ENCODE measurements around the gene TTC28. TPM values are rescaled to one million over a fixed set of nuclear protein-coding genes. Genes with fewer than 3 reads are reported as not detected.

Gene TTC28
- polyA plus RNA-seq, 1 donor from 2014 or later = 14.8 TPM

DNA sequence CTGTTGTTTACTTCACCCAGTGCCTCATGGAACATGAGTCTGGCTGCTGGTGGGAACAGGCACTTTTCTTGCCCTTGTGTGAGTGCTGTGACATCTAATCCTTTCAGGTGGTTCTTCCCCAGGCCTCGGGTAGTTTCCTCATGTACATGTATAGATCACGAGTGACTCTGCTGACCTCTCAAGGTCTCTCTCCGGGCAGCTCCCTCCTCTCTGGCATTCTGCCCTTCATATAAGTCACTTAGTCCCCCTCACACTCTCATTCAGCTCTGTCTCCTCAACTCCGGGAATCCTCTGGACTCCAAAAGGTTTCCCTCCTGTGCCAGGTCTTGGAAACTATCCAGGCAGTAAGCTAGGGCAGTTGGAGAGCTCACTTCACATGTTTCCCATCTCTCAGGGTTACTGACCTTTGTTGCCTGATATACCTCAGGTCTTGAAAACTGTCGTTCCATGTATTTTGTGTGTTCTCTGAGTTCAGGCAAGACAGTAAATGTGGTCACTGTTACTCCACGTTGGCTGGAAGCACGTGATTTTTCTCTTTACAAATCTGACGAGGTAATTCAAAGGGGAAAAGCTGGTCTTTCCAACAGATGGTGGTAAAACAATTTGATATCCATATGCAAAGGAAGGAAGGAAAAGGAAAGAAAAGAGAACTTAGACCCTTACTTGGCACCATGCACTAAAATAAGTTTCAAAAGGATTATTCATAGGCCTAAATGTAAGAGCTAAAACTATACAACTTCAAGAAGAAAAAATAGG, 720.1 kb downstream of the TTC28 start:
- H2AFZ ChIP-seq (ENCODE audit: low read depth, low read length) = no peak overlapping the region
- no peak overlapping the region for H3K9ac ChIP-seq (ENCODE audit: low read length)
- no peaks in the 10 kb centered on the region for H3K9me2 ChIP-seq (ENCODE audit: insufficient read depth, low read length)
- no peaks in the 10 kb centered on the region for H3F3A ChIP-seq (ENCODE audit: insufficient read depth, low read length, poor library complexity, severe bottlenecking)
- no peaks in the 10 kb centered on the region for H4K20me1 ChIP-seq (ENCODE audit: insufficient read depth)
- TF ChIP-seq MXI1 (conservative IDR thresholded peaks at IDR 0.05; ENCODE audit: poor library complexity, severe bottlenecking) (no peak), EZH2 (IDR thresholded peaks at IDR 0.05; ENCODE audit: borderline replicate concordance, insufficient read depth, low read length, poor library complexity, severe bottlenecking) (no peak), POLR2AphosphoS5 (IDR thresholded peaks at IDR 0.05) (no peak), RAD21 (conservative IDR thresholded peaks at IDR 0.05) (no peak), EP300 (conservative IDR thresholded peaks at IDR 0.05; ENCODE audit: poor library complexity, severe bottlenecking) (no peak), SMC3 (conservative IDR thresholded peaks at IDR 0.05; ENCODE audit: poor library complexity) (no peak), TAF1 (IDR thresholded peaks at IDR 0.05; ENCODE audit: low read depth) (no peak)
- TF ChIP-seq, protein P1, sequence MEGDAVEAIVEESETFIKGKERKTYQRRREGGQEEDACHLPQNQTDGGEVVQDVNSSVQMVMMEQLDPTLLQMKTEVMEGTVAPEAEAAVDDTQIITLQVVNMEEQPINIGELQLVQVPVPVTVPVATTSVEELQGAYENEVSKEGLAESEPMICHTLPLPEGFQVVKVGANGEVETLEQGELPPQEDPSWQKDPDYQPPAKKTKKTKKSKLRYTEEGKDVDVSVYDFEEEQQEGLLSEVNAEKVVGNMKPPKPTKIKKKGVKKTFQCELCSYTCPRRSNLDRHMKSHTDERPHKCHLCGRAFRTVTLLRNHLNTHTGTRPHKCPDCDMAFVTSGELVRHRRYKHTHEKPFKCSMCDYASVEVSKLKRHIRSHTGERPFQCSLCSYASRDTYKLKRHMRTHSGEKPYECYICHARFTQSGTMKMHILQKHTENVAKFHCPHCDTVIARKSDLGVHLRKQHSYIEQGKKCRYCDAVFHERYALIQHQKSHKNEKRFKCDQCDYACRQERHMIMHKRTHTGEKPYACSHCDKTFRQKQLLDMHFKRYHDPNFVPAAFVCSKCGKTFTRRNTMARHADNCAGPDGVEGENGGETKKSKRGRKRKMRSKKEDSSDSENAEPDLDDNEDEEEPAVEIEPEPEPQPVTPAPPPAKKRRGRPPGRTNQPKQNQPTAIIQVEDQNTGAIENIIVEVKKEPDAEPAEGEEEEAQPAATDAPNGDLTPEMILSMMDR (IDR thresholded peaks at IDR 0.05; ENCODE audit: poor library complexity, severe bottlenecking) = no peak
- TF ChIP-seq, protein P2, sequence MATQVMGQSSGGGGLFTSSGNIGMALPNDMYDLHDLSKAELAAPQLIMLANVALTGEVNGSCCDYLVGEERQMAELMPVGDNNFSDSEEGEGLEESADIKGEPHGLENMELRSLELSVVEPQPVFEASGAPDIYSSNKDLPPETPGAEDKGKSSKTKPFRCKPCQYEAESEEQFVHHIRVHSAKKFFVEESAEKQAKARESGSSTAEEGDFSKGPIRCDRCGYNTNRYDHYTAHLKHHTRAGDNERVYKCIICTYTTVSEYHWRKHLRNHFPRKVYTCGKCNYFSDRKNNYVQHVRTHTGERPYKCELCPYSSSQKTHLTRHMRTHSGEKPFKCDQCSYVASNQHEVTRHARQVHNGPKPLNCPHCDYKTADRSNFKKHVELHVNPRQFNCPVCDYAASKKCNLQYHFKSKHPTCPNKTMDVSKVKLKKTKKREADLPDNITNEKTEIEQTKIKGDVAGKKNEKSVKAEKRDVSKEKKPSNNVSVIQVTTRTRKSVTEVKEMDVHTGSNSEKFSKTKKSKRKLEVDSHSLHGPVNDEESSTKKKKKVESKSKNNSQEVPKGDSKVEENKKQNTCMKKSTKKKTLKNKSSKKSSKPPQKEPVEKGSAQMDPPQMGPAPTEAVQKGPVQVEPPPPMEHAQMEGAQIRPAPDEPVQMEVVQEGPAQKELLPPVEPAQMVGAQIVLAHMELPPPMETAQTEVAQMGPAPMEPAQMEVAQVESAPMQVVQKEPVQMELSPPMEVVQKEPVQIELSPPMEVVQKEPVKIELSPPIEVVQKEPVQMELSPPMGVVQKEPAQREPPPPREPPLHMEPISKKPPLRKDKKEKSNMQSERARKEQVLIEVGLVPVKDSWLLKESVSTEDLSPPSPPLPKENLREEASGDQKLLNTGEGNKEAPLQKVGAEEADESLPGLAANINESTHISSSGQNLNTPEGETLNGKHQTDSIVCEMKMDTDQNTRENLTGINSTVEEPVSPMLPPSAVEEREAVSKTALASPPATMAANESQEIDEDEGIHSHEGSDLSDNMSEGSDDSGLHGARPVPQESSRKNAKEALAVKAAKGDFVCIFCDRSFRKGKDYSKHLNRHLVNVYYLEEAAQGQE (IDR thresholded peaks at IDR 0.05; ENCODE audit: borderline replicate concordance) = no peak
- H3K79me2 ChIP-seq (replicated peaks; ENCODE audit: insufficient read depth, low read length) = no peaks in the 10 kb centered on the region
- no peaks in the 10 kb centered on the region for H3K27me3 ChIP-seq (ENCODE audit: insufficient read depth, low read depth, low read length)
- no peak overlapping the region for H3K27ac ChIP-seq (ENCODE audit: low read length)
- H3K9me3 ChIP-seq (ENCODE audit: low read length) = peaks cover 6% of the 10 kb centered on the region
- no peak overlapping the region for H3K4me2 ChIP-seq (ENCODE audit: low read length)
- no peak overlapping the region for H3K4me3 ChIP-seq (ENCODE audit: low read length)
- no peaks in the 10 kb centered on the region for H3K36me3 ChIP-seq (ENCODE audit: insufficient read depth, low read length)

DNA sequence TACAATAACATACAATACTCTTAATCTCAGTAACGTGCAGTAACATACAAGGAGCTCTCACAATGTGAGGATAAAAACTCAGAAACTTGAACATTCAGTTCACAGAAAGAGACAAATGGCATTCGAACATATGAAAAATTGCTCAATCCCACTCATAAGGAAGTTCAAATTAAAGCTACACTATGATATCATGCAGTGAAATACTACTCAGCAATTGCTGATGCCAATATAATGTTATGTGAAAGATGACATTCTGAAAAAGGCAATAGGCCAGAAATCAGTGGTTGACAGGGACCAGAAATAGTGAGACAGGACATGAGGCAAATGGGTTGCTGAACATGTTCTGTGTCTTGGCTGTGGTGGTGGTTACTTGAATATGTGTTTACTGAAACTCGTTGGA, 726.9 kb downstream of the TTC28 start:
- Histone ChIP-seq H3K9me2 (ENCODE audit: insufficient read depth, low read length) (no peaks in the 10 kb centered on the region), H3K4me3 (ENCODE audit: low read length) (no peak overlapping the region), H3K9ac (ENCODE audit: low read length) (no peak overlapping the region), H3K4me2 (ENCODE audit: low read length) (no peak overlapping the region), H3F3A (ENCODE audit: insufficient read depth, low read length, poor library complexity, severe bottlenecking) (no peaks in the 10 kb centered on the region), H3K27ac (ENCODE audit: low read length) (no peak overlapping the region), H2AFZ (ENCODE audit: low read depth, low read length) (no peak overlapping the region), H3K27me3 (ENCODE audit: insufficient read depth, low read depth, low read length) (no peaks in the 10 kb centered on the region), H4K20me1 (ENCODE audit: insufficient read depth) (no peaks in the 10 kb centered on the region), H3K9me3 (ENCODE audit: low read length) (peaks cover 6% of the 10 kb centered on the region), H3K36me3 (ENCODE audit: insufficient read depth, low read length) (no peaks in the 10 kb centered on the region), H3K79me2 (replicated peaks; ENCODE audit: insufficient read depth, low read length) (no peaks in the 10 kb centered on the region)
- no peak for TF ChIP-seq EP300 (conservative IDR thresholded peaks at IDR 0.05; ENCODE audit: poor library complexity, severe bottlenecking)
- TF ChIP-seq, protein P2 (IDR thresholded peaks at IDR 0.05; ENCODE audit: borderline replicate concordance) = no peak
- no peak for TF ChIP-seq RAD21 (conservative IDR thresholded peaks at IDR 0.05)
- no peak for TF ChIP-seq SMC3 (conservative IDR thresholded peaks at IDR 0.05; ENCODE audit: poor library complexity)
- TF ChIP-seq POLR2AphosphoS5 (IDR thresholded peaks at IDR 0.05) = no peak
- TF ChIP-seq EZH2 (IDR thresholded peaks at IDR 0.05; ENCODE audit: borderline replicate concordance, insufficient read depth, low read length, poor library complexity, severe bottlenecking) = no peak
- TF ChIP-seq TAF1 (IDR thresholded peaks at IDR 0.05; ENCODE audit: low read depth) = no peak
- no peak for TF ChIP-seq MXI1 (conservative IDR thresholded peaks at IDR 0.05; ENCODE audit: poor library complexity, severe bottlenecking)
- TF ChIP-seq, protein P1 (IDR thresholded peaks at IDR 0.05; ENCODE audit: poor library complexity, severe bottlenecking) = no peak

All from neural cell (in vitro differentiated cells).